H1 (cell line): ENCODE data around the gene CDK10.

ENCODE experiments used
- POLR2A ChIP-seq, 2 experiments: IDR thresholded peaks; 1 replicate in 1 of 2; 2 replicates in 1 of 2; pipeline ENCODE4 v1.6.1; 2011; ENCODE audit warnings: low read depth in 2 of 2, low read length in 2 of 2, mild to moderate bottlenecking in 2 of 2; ENCODE audit errors: control extremely low read depth in 1 of 2
- RFX5 ChIP-seq: IDR thresholded peaks from 2 replicates; pipeline ENCODE4 v1.6.1; 2011; ENCODE audit warnings: low read depth, low read length, improper control_type of control experiment, borderline replicate concordance
- TAF1 ChIP-seq: IDR thresholded peaks from 2 replicates; pipeline ENCODE4 v1.6.1; 2011; ENCODE audit warnings: mild to moderate bottlenecking, low read depth, low read length
- YY1 ChIP-seq: IDR thresholded peaks from 2 replicates; pipeline ENCODE4 v1.6.1; 2011; ENCODE audit warnings: low read depth, mild to moderate bottlenecking, low read length
- TF ChIP-seq, protein P1 (sequence below), 3 experiments: IDR thresholded peaks; 1 replicate in 2 of 3; 2 replicates in 1 of 3; pipeline versions ENCODE4 v1.5.1 to v1.6.1; 2011; ENCODE audit warnings: low read length in 3 of 3, mild to moderate bottlenecking in 3 of 3, inconsistent platforms in 2 of 3, low read depth in 1 of 3, moderate library complexity in 1 of 3; ENCODE audit not compliant: insufficient read depth in 1 of 3; ENCODE audit errors: control extremely low read depth in 1 of 3
- TF ChIP-seq, protein P2 (sequence below): IDR thresholded peaks from 2 replicates; pipeline ENCODE4 v1.6.1; 2011; ENCODE audit warnings: low read depth, mild to moderate bottlenecking, low read length; ENCODE audit not compliant: insufficient read depth
- TF ChIP-seq, protein P3 (sequence below): fragments of 300-600 bp; sonication (generic); IDR thresholded peaks from 2 replicates; pipeline ENCODE4 v1.7.1; 2012; ENCODE audit warnings: low read length, moderate library complexity, mild to moderate bottlenecking, inconsistent platforms; ENCODE audit not compliant: insufficient replicate concordance

DNA sequence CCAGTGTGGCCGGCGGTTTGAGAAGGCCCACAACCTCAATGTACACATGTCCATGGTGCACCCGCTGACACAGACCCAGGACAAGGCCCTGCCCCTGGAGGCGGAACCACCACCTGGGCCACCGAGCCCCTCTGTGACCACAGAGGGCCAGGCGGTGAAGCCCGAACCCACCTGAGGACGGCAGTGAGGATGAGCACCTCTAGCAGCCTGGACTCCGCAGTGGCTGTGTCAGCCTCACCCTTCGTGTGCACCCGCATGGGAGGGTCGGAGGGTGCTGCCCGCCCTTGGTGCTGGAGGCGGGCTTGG is 51.5 kb downstream of the CDK10 start:
- TF ChIP-seq TAF1 (no peak), POLR2A (IDR thresholded peaks at IDR 0.05; ENCODE audit: control extremely low read depth in 1 of 2, low read depth in 2 of 2, low read length in 2 of 2) (no peak), RFX5 (no peak), YY1 (no peak)
- TF ChIP-seq, protein P1, sequence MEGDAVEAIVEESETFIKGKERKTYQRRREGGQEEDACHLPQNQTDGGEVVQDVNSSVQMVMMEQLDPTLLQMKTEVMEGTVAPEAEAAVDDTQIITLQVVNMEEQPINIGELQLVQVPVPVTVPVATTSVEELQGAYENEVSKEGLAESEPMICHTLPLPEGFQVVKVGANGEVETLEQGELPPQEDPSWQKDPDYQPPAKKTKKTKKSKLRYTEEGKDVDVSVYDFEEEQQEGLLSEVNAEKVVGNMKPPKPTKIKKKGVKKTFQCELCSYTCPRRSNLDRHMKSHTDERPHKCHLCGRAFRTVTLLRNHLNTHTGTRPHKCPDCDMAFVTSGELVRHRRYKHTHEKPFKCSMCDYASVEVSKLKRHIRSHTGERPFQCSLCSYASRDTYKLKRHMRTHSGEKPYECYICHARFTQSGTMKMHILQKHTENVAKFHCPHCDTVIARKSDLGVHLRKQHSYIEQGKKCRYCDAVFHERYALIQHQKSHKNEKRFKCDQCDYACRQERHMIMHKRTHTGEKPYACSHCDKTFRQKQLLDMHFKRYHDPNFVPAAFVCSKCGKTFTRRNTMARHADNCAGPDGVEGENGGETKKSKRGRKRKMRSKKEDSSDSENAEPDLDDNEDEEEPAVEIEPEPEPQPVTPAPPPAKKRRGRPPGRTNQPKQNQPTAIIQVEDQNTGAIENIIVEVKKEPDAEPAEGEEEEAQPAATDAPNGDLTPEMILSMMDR (IDR thresholded peaks at IDR 0.05; ENCODE audit: control extremely low read depth in 1 of 3, insufficient read depth in 1 of 3, low read depth in 1 of 3, low read length in 3 of 3) = no peak
- TF ChIP-seq, protein P2, sequence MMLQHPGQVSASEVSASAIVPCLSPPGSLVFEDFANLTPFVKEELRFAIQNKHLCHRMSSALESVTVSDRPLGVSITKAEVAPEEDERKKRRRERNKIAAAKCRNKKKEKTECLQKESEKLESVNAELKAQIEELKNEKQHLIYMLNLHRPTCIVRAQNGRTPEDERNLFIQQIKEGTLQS = no peak
- TF ChIP-seq, protein P3, sequence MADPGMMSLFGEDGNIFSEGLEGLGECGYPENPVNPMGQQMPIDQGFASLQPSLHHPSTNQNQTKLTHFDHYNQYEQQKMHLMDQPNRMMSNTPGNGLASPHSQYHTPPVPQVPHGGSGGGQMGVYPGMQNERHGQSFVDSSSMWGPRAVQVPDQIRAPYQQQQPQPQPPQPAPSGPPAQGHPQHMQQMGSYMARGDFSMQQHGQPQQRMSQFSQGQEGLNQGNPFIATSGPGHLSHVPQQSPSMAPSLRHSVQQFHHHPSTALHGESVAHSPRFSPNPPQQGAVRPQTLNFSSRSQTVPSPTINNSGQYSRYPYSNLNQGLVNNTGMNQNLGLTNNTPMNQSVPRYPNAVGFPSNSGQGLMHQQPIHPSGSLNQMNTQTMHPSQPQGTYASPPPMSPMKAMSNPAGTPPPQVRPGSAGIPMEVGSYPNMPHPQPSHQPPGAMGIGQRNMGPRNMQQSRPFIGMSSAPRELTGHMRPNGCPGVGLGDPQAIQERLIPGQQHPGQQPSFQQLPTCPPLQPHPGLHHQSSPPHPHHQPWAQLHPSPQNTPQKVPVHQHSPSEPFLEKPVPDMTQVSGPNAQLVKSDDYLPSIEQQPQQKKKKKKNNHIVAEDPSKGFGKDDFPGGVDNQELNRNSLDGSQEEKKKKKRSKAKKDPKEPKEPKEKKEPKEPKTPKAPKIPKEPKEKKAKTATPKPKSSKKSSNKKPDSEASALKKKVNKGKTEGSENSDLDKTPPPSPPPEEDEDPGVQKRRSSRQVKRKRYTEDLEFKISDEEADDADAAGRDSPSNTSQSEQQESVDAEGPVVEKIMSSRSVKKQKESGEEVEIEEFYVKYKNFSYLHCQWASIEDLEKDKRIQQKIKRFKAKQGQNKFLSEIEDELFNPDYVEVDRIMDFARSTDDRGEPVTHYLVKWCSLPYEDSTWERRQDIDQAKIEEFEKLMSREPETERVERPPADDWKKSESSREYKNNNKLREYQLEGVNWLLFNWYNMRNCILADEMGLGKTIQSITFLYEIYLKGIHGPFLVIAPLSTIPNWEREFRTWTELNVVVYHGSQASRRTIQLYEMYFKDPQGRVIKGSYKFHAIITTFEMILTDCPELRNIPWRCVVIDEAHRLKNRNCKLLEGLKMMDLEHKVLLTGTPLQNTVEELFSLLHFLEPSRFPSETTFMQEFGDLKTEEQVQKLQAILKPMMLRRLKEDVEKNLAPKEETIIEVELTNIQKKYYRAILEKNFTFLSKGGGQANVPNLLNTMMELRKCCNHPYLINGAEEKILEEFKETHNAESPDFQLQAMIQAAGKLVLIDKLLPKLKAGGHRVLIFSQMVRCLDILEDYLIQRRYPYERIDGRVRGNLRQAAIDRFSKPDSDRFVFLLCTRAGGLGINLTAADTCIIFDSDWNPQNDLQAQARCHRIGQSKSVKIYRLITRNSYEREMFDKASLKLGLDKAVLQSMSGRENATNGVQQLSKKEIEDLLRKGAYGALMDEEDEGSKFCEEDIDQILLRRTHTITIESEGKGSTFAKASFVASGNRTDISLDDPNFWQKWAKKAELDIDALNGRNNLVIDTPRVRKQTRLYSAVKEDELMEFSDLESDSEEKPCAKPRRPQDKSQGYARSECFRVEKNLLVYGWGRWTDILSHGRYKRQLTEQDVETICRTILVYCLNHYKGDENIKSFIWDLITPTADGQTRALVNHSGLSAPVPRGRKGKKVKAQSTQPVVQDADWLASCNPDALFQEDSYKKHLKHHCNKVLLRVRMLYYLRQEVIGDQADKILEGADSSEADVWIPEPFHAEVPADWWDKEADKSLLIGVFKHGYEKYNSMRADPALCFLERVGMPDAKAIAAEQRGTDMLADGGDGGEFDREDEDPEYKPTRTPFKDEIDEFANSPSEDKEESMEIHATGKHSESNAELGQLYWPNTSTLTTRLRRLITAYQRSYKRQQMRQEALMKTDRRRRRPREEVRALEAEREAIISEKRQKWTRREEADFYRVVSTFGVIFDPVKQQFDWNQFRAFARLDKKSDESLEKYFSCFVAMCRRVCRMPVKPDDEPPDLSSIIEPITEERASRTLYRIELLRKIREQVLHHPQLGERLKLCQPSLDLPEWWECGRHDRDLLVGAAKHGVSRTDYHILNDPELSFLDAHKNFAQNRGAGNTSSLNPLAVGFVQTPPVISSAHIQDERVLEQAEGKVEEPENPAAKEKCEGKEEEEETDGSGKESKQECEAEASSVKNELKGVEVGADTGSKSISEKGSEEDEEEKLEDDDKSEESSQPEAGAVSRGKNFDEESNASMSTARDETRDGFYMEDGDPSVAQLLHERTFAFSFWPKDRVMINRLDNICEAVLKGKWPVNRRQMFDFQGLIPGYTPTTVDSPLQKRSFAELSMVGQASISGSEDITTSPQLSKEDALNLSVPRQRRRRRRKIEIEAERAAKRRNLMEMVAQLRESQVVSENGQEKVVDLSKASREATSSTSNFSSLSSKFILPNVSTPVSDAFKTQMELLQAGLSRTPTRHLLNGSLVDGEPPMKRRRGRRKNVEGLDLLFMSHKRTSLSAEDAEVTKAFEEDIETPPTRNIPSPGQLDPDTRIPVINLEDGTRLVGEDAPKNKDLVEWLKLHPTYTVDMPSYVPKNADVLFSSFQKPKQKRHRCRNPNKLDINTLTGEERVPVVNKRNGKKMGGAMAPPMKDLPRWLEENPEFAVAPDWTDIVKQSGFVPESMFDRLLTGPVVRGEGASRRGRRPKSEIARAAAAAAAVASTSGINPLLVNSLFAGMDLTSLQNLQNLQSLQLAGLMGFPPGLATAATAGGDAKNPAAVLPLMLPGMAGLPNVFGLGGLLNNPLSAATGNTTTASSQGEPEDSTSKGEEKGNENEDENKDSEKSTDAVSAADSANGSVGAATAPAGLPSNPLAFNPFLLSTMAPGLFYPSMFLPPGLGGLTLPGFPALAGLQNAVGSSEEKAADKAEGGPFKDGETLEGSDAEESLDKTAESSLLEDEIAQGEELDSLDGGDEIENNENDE = no peak
